Fibroblast of mammary gland (primary cell): Measurements from ENCODE around the gene ACCS.

Source experiments
- DNase-seq: peaks from one replicate; pipeline ENCODE4 v3.0.0-alpha.2; 2010; ENCODE audit warnings: low read depth
- H3K4me3 ChIP-seq: 2 replicates; pipeline ENCODE4 v1.5.1; 2011; ENCODE audit warnings: low read depth, mild to moderate bottlenecking, low read length, moderate library complexity; ENCODE audit not compliant: control insufficient read depth
- CTCF ChIP-seq: conservative IDR thresholded peaks from 2 replicates; pipeline ENCODE4 v1.5.1; 2011; ENCODE audit warnings: low read depth, low read length, inconsistent platforms; ENCODE audit not compliant: control insufficient read depth, insufficient read depth

ACCS gene

GRCh38 chr11:44065841-44066731, at the start of gene ACCS:
TSS of gene ACCS (plus strand) at chr11:44066270. CDS start at chr11:44067628, 1,358 bp downstream.
- peak; percentile 94 for DNase-seq
- H3K4me3 ChIP-seq = peak within 1 kb of the TSS; percentile 79
- TF ChIP-seq CTCF = peak; percentile 57

- DNase-seq = peak; percentile 44
- no peak for TF ChIP-seq CTCF
- H3K4me3 ChIP-seq = no peak overlapping the region
Observed at GRCh38 chr11:44016546-44017442, 49.3 kb upstream of the ACCS start.

GRCh38 chr11:44017443-44018126, 48.5 kb upstream of the ACCS start:
- TF ChIP-seq CTCF = no peak
- no peak overlapping the region for H3K4me3 ChIP-seq
- DNase-seq = peak; percentile 37

- DNase-seq = no peak
- H3K4me3 ChIP-seq = no peak overlapping the region
- no peak for TF ChIP-seq CTCF
Observed at GRCh38 chr11:44018127-44018521, 47.9 kb upstream of the ACCS start.

GRCh38 chr11:44018829-44019228, 47.2 kb upstream of the ACCS start:
- no peak overlapping the region for H3K4me3 ChIP-seq
- TF ChIP-seq CTCF = no peak
- DNase-seq = no peak

- DNase-seq = no peak
- no peak overlapping the region for H3K4me3 ChIP-seq
- no peak for TF ChIP-seq CTCF
Observed at GRCh38 chr11:44024977-44025376, 41.1 kb upstream of the ACCS start.
